ENCODE measurements around the gene MKX. TPM values are rescaled to one million over a fixed set of nuclear protein-coding genes. Genes with fewer than 3 reads are reported as not detected.

Gene MKX
- total RNA-seq, 4 donors from 2014 or later, result 0.54 to 3.6 (median 0.90) TPM

DNA sequence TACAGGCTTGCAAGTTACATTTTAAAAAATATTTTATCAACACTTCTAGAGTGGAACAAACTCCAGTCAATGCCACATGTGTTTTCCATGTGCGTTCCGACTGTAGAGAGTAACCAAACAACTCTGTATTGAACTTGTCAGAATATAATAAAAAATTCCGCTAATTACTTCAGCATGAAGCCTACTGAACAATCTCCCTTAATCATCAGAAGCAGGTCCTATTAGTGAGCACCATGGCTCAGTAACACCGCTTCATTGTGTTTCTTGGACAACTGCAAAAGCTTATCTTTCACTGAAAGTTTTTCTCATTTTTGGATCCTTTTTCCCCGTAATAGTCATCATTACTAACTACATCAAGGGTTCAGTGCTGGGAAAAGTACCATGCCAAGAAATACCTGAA is 117.0 kb downstream of the MKX start:
- intact Hi-C loops (cut with DNase I), result no loop called here
- no peak for DNase-seq
- no peaks in the 10 kb centered on the region for H3K9me3 ChIP-seq
- no peak overlapping the region for H3K27ac ChIP-seq
- H3K27me3 ChIP-seq, result no peaks in the 10 kb centered on the region
- TF ChIP-seq CTCF (IDR thresholded peaks at IDR 0.05) (no peak), POLR2A (IDR thresholded peaks at IDR 0.05) (no peak)
- WGBS, 2 donors, result 89 to 91% methylated on average over 5 of the region's 5 CpGs
- H3K36me3 ChIP-seq, result no peaks in the 10 kb centered on the region
- no peaks in the 10 kb centered on the region for H3K4me1 ChIP-seq
- no peak overlapping the region for H3K4me3 ChIP-seq (replicated peaks in 1 of 3)

GRCh38 chr10:27626890-27627289 is 118.7 kb downstream of the MKX start:
- DNase-seq, result no peak

GRCh38 chr10:27625452-27626211 is 120.0 kb downstream of the MKX start:
- no peak overlapping the region for H3K27ac ChIP-seq
- no peak for DNase-seq
- no peaks in the 10 kb centered on the region for H3K36me3 ChIP-seq
- intact Hi-C loops (cut with DNase I), result no loop called here
- H3K4me1 ChIP-seq, result peaks cover 10 to 11% of the 10 kb centered on the region in 2 donors
- no peaks in the 10 kb centered on the region for H3K27me3 ChIP-seq
- WGBS, 2 donors, result 79 to 85% methylated on average over 10 of the region's 10 CpGs
- no peak for TF ChIP-seq CTCF (IDR thresholded peaks at IDR 0.05)
- no peak for TF ChIP-seq POLR2A (IDR thresholded peaks at IDR 0.05)
- no peak overlapping the region for H3K4me3 ChIP-seq (replicated peaks in 1 of 3)
- no peaks in the 10 kb centered on the region for H3K9me3 ChIP-seq

More at GRCh38 chr10:27626890-27627289, 118.7 kb downstream of the MKX start:
- H3K4me1 ChIP-seq, result peaks cover 2% of the 10 kb centered on the region in 2 donors
- intact Hi-C loops (cut with DNase I), result no loop called here
- TF ChIP-seq CTCF (IDR thresholded peaks at IDR 0.05), result no peak
- no peak for TF ChIP-seq POLR2A (IDR thresholded peaks at IDR 0.05)
- no peaks in the 10 kb centered on the region for H3K27me3 ChIP-seq
- H3K9me3 ChIP-seq, result no peaks in the 10 kb centered on the region
- H3K36me3 ChIP-seq, result no peaks in the 10 kb centered on the region
- no peak overlapping the region for H3K4me3 ChIP-seq (replicated peaks in 1 of 3)
- H3K27ac ChIP-seq, result no peak overlapping the region
- 64 to 72% methylated on average over 6 of the region's 6 CpGs for whole genome bisulfite sequencing, 2 donors

- Histone ChIP-seq H3K27ac (no peak overlapping the region), H3K4me1 (peaks cover 17 to 18% of the 10 kb centered on the region in 2 donors), H3K36me3 (no peaks in the 10 kb centered on the region), H3K4me3 (replicated peaks in 1 of 3) (no peak overlapping the region), H3K27me3 (no peaks in the 10 kb centered on the region), H3K9me3 (no peaks in the 10 kb centered on the region)
- intact Hi-C loops (cut with DNase I), result no loop called here
- no peak for DNase-seq
- WGBS, 2 donors, result 74 to 83% methylated on average over 9 of the region's 9 CpGs
- TF ChIP-seq POLR2A (IDR thresholded peaks at IDR 0.05) (no peak), CTCF (IDR thresholded peaks at IDR 0.05) (no peak)
Measured at GRCh38 chr10:27624941-27625340, 120.7 kb downstream of the MKX start.

Small RNA genes lying within 50 kb of the gene (small RNA-seq; reads per million reads assigned to genes)
- not detected for gene RN7SKP132

Other genes starting within 250 kb of the MKX start
- gene RAB18, start 241.5 kb downstream of the MKX start, total RNA-seq, result 10 to 100 TPM; 58.9 to 86.0 (median 72.8) TPM

Measured in thyroid gland (tissue), 4 donors.